Stomach (tissue), 9 donors: ENCODE results near the gene RPAP2. TPM values are rescaled to one million over a fixed set of nuclear protein-coding genes. Genes with fewer than 3 reads are reported as not detected.

Source experiments
- DNase-seq, 2 donors: peaks; one replicate each; pipeline versions ENCODE4 v3.0.0 to v3.0.0-alpha.2; 2013 to 2019
- H3K27ac ChIP-seq, 5 donors: fragments of 200-600 bp in 4 of 5; sonication (generic) in 4 of 5; one replicate each; pipeline ENCODE4 v1.5.1; 2013 to 2019; ENCODE audit warnings: mild to moderate bottlenecking in 1 of 5, moderate library complexity in 1 of 5
- H3K27me3 ChIP-seq, 3 donors: fragments of 200-600 bp; sonication (generic); one replicate each; pipeline ENCODE4 v1.5.1; 2017 to 2019; ENCODE audit warnings: mixed run types in 1 of 3
- H3K36me3 ChIP-seq, 4 donors: fragments of 200-600 bp; sonication (generic); 1 replicate in 3 of 4; 2 replicates in 1 of 4; pipeline ENCODE4 v1.5.1; 2016 to 2019
- H3K4me1 ChIP-seq, 4 donors: fragments of 200-600 bp; sonication (generic); one replicate each; pipeline ENCODE4 v1.5.1; 2016 to 2019
- H3K4me3 ChIP-seq, 4 donors: fragments of 200-600 bp; sonication (generic) in 3 of 4; one replicate each; pipeline ENCODE4 v1.5.1; 2016 to 2019; ENCODE audit warnings: mild to moderate bottlenecking in 1 of 4
- H3K9me3 ChIP-seq, 4 donors: fragments of 200-600 bp; sonication (generic); one replicate each; pipeline ENCODE4 v1.5.1; 2016 to 2019
- CTCF ChIP-seq, 7 experiments: fragments of 450-650 bp in 4 of 7; fragments of 200-600 bp in 3 of 7; sonication (generic) in 3 of 7; IDR thresholded peaks; one replicate each; pipeline ENCODE4 v1.5.1; 2016 to 2019; ENCODE audit warnings: antibody characterized with exemption in 7 of 7, control low read depth in 2 of 7, mild to moderate bottlenecking in 1 of 7
- EP300 ChIP-seq: sonication (generic); formaldehyde crosslinking; IDR thresholded peaks from one replicate; pipeline ENCODE4 v1.6.1; 2017; ENCODE audit warnings: antibody characterized with exemption
- POLR2A ChIP-seq, 4 donors: fragments of 450-650 bp; IDR thresholded peaks; one replicate each; pipeline ENCODE4 v1.6.1; 2016; ENCODE audit warnings: antibody characterized with exemption in 4 of 4, control low read depth in 2 of 4, mild to moderate bottlenecking in 1 of 4, moderate library complexity in 1 of 4
- POLR2AphosphoS5 ChIP-seq, 3 donors: sonication (generic); formaldehyde crosslinking; IDR thresholded peaks; one replicate each; pipeline ENCODE4 v1.6.1; 2016; ENCODE audit warnings: antibody characterized with exemption in 3 of 3
- whole genome bisulfite sequencing, 5 donors: extraction: QIAGEN DNeasy Blood & Tissue Kit in 3 of 5; methylation state at CpG; one replicate each; pipeline versions ENCODE4 v1.1.5 to v1.1.7; 2013 to 2018; 5-methylcytosine and 5-hydroxymethylcytosine counted together
- intact Hi-C: fragments of 100-400 bp; cut with DNase I; formaldehyde crosslinking; loops from one replicate; pipeline ENCODE4 v1.15.1; 2023; ENCODE audit warnings: low total_unique reads
- polyA plus RNA-seq, 3 donors: library from polyadenylated mRNA; stranded (reverse); fragments of 200-250 nt; gene quantifications; one replicate each; pipeline ENCODE4 v1.2.3, GENCODE V29; 2013
- total RNA-seq, 5 donors: library from RNA; depleted of rRNA; stranded (reverse); fragments of >200 nt; gene quantifications; one replicate each; pipeline versions ENCODE4 v1.1.0 to v1.2.3, GENCODE V29; 2014 to 2016
- donor health status: healthy with polysubstance abuse.
- donor health status: Bipolar disorder and iron deficiency.
- donor health status: healthy.

RPAP2 gene
- total and polyA plus RNA-seq, 8 donors = 2.3 to 16.5 (median 6.0) TPM

- H3K27me3 ChIP-seq = no peaks in the 10 kb centered on the region
- H3K9me3 ChIP-seq = no peaks in the 10 kb centered on the region
- peaks cover 0 to 3% (median under 1%) of the 10 kb centered on the region in 4 donors for H3K4me1 ChIP-seq
- no peak overlapping the region for H3K27ac ChIP-seq
- no peak for DNase-seq
- H3K36me3 ChIP-seq = peaks cover 4 to 52% (median 46%) of the 10 kb centered on the region in 4 donors
- no peak for TF ChIP-seq POLR2A (IDR thresholded peaks at IDR 0.05)
- no peak for TF ChIP-seq CTCF (IDR thresholded peaks at IDR 0.05)
- TF ChIP-seq EP300 = no peak
- TF ChIP-seq POLR2AphosphoS5 (IDR thresholded peaks at IDR 0.05) = no peak
- intact Hi-C loops = no loop called here
- H3K4me3 ChIP-seq = no peak overlapping the region
Observed at GRCh38 chr1:92306020-92306419, 7.2 kb downstream of the RPAP2 start.

GRCh38 chr1:92307980-92308379, 9.1 kb downstream of the RPAP2 start:
- intact Hi-C loops = no loop called here
- TF ChIP-seq POLR2A (IDR thresholded peaks at IDR 0.05) = no peak
- TF ChIP-seq CTCF (IDR thresholded peaks at IDR 0.05) = no peak
- TF ChIP-seq EP300 = no peak
- no peak for TF ChIP-seq POLR2AphosphoS5 (IDR thresholded peaks at IDR 0.05)
- no peak for DNase-seq
- Histone ChIP-seq H3K4me1 (no peaks in the 10 kb centered on the region), H3K27ac (no peak overlapping the region), H3K27me3 (no peaks in the 10 kb centered on the region), H3K36me3 (peaks cover 4 to 62% (median 58%) of the 10 kb centered on the region in 4 donors), H3K4me3 (no peak overlapping the region), H3K9me3 (no peaks in the 10 kb centered on the region)
- 79 to 85% (median 83%) methylated on average over 4 of the region's 4 CpGs for WGBS, 5 donors

- no peak for TF ChIP-seq EP300
- TF ChIP-seq CTCF (IDR thresholded peaks at IDR 0.05) = peak in 3 of 7 experiments; percentile 25 to 47 (median 45)
- no peaks in the 10 kb centered on the region for H3K9me3 ChIP-seq
- peak in 1 of 2 donors; percentile 46 for DNase-seq
- intact Hi-C loops = no loop called here
- peaks cover 0 to 53% (median 47%) of the 10 kb centered on the region in 4 donors for H3K36me3 ChIP-seq
- no peak overlapping the region for H3K27ac ChIP-seq
- no peak overlapping the region for H3K4me3 ChIP-seq
- H3K4me1 ChIP-seq = no peaks in the 10 kb centered on the region
- H3K27me3 ChIP-seq = no peaks in the 10 kb centered on the region
Observed at GRCh38 chr1:92310185-92310597, 11.3 kb downstream of the RPAP2 start.

GRCh38 chr1:92314024-92314423, 15.2 kb downstream of the RPAP2 start:
- TF ChIP-seq POLR2A (IDR thresholded peaks at IDR 0.05) (no peak), EP300 (no peak), POLR2AphosphoS5 (IDR thresholded peaks at IDR 0.05) (no peak), CTCF (IDR thresholded peaks at IDR 0.05) (no peak)

More at GRCh38 chr1:92314024-92314423, 15.2 kb downstream of the RPAP2 start:
- Histone ChIP-seq H3K4me1 (no peaks in the 10 kb centered on the region), H3K27ac (no peak overlapping the region), H3K27me3 (no peaks in the 10 kb centered on the region), H3K9me3 (no peaks in the 10 kb centered on the region), H3K36me3 (peaks cover 0 to 31% (median 17%) of the 10 kb centered on the region in 4 donors), H3K4me3 (no peak overlapping the region)
- DNase-seq = no peak
- WGBS, 5 donors = 88 to 96% (median 94%) methylated on average over 1 of the region's 1 CpG
- intact Hi-C loops = no loop called here
